ENCODE data around the gene TGFB3. TPM values are rescaled to one million over a fixed set of nuclear protein-coding genes. Genes with fewer than 3 reads are reported as not detected.

The TGFB3 gene
- total RNA-seq, 4 donors from 2014 or later, result 2.8 to 4.7 (median 3.6) TPM

DNA sequence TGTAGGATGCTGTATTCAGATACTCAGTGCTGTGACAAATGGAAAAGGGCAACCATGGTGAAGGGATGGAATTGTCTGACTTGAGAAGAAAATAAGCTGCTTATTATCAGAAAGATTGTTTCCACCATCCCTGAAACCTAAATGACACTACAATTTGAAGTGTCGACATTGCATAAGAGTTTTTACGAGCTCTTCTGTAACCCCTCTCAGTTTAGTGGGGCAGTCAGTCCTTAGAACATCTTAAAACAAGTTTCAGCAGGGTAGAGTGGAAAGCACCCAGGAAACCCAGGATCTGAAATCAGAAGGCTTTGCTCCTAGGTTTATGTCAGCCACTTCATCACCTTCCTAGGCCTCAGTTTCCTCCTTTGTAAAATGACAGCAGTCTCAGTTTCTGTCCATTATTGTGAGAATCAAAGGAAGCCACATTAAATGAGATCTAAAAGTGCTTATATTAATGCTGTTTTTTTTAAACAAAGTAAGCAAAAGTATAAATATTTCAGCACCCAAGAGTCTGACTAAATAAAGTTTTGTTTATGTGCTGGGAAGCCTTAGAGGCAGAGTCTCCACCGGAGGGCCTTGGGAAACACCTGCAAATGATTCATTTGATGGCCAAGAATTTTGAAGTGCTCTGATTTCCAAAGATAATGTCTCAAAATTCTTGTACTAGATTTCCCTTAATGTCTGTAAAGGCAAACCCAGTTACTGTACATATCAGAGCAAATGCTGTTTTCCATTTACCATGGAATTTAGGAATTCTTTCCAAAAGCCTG, 5.6 kb upstream of the TGFB3 start:
- TF ChIP-seq, protein P1, sequence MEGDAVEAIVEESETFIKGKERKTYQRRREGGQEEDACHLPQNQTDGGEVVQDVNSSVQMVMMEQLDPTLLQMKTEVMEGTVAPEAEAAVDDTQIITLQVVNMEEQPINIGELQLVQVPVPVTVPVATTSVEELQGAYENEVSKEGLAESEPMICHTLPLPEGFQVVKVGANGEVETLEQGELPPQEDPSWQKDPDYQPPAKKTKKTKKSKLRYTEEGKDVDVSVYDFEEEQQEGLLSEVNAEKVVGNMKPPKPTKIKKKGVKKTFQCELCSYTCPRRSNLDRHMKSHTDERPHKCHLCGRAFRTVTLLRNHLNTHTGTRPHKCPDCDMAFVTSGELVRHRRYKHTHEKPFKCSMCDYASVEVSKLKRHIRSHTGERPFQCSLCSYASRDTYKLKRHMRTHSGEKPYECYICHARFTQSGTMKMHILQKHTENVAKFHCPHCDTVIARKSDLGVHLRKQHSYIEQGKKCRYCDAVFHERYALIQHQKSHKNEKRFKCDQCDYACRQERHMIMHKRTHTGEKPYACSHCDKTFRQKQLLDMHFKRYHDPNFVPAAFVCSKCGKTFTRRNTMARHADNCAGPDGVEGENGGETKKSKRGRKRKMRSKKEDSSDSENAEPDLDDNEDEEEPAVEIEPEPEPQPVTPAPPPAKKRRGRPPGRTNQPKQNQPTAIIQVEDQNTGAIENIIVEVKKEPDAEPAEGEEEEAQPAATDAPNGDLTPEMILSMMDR (IDR thresholded peaks at IDR 0.05), result no peak
- intact Hi-C loops (cut with DNase I; ENCODE audit: low total_unique reads), result no loop called here

DNA sequence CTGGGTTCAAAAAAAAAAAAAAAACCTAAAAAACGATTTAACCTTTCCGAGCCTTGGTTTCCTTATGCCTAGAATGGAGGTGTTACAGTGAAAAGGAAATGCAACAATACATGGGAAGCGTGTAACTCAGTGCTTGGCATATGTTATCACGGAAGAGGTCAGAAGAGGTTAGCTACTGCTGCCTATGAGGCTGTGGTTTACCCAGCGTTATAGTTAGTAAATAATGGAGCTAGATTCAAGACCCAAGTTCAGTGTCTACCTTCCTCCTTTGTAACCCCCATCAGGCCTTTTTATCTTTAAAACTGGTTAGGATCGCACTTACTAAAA, 4.6 kb upstream of the TGFB3 start:
- WGBS, 2 donors, result 18 to 20% methylated on average over 6 of the region's 6 CpGs
- intact Hi-C loops (cut with DNase I; ENCODE audit: low total_unique reads), result no loop called here
- peak overlapping the region; percentile 53 for H3K4me3 ChIP-seq (ENCODE audit: low read depth, poor library complexity, severe bottlenecking)
- no peak for TF ChIP-seq POLR2A (IDR thresholded peaks at IDR 0.05)
- TF ChIP-seq, protein P1 (IDR thresholded peaks at IDR 0.05), result no peak
- DNase-seq (ENCODE audit: low spot score in 2 of 2), result no peak

More for the DNA sequence above, 5.6 kb upstream of the TGFB3 start:
- 52 to 59% methylated on average over 3 of the region's 3 CpGs for WGBS, 2 donors
- H3K4me3 ChIP-seq (ENCODE audit: low read depth, poor library complexity, severe bottlenecking), result no peak overlapping the region
- DNase-seq (ENCODE audit: low spot score in 2 of 2), result no peak

DNA sequence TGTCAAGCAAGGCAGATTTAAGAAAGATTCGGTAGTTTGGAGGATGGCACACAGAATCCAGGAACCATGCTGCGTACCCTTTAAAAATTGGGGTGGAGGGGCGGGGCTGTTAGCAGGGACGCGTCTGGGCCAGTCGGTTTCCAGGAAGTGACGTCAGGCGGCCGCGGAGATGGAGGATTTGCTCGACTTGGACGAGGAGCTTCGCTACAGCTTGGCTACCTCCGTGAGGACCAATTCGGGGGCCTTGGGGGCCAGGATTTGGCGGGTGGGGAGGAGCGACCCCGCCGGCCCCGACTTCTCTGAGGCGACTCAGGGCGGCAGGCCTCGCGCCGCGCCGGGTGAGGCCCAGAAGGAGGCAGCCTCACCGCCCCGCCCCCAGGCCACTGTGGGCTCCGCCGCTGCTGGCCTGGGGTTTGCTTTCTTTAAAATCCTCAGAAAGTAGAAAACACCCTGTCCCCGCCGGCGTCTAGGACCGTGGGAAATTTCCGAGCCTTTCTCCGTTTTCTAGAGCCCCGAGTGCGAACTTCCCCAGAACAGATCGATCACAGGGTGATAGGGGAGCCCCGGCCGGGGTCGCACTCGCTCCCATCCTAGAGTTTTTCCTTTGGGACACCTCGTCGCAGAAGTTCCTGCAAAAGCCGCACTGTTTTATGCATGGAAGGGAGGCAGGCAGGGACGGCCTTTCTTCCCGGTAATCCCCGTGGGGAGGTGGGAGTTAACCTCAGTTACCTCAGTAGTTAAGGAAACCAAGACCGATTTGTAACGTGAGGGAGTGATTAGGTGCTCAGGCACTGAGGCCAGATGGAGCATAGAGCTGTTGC, 4.0 kb upstream of the TGFB3 start, which contains the start of gene IFT43:
TSS of gene IFT43 (plus strand) at position 146 of the 821 bp plus-strand sequence. CDS start at position 170, 24 bp downstream.
- 1% methylated on average over 34 to 43 of the region's 52 CpGs for WGBS, 2 donors
- peak within 1 kb of the TSS; percentile 53 for H3K4me3 ChIP-seq (ENCODE audit: low read depth, poor library complexity, severe bottlenecking)
- peak; percentile 93 to 99 for DNase-seq (ENCODE audit: low spot score in 2 of 2)
- TF ChIP-seq, protein P1 (IDR thresholded peaks at IDR 0.05), result no peak
- no peak for TF ChIP-seq POLR2A (IDR thresholded peaks at IDR 0.05)
- intact Hi-C loops (cut with DNase I; ENCODE audit: low total_unique reads), result no loop called here

DNA sequence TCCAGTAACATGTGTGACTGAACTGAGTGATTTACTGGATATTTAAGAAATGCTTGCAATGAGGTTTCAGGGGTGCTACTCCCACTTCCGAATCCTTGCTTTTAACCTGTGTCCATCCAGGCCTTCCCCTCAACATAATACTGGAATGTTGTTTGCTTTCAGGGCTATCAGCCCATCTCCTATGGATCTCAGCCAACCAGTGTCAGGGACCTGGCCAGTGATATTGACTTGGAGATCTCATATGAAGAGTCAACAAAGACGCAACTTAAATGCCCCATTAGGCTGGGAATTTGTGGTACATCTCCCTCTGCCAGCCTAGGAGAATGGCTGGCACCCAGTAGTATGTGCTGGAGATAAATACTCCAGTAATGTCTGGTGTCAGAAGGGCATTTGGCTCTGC, 2.9 kb upstream of the TGFB3 start:
- WGBS, 2 donors, result 85 to 88% methylated on average over 2 of the region's 2 CpGs
- DNase-seq (ENCODE audit: low spot score in 2 of 2), result peak in 1 of 2 donors; percentile 50
- no peak overlapping the region for H3K4me3 ChIP-seq (ENCODE audit: low read depth, poor library complexity, severe bottlenecking)
- intact Hi-C loops (cut with DNase I; ENCODE audit: low total_unique reads), result loop anchor here (5.0 kb wide), 1 partner anchor 277 kb away; no protein-coding TSS in a partner anchor
- TF ChIP-seq, protein P1 (IDR thresholded peaks at IDR 0.05), result no peak
- no peak for TF ChIP-seq POLR2A (IDR thresholded peaks at IDR 0.05)

DNA sequence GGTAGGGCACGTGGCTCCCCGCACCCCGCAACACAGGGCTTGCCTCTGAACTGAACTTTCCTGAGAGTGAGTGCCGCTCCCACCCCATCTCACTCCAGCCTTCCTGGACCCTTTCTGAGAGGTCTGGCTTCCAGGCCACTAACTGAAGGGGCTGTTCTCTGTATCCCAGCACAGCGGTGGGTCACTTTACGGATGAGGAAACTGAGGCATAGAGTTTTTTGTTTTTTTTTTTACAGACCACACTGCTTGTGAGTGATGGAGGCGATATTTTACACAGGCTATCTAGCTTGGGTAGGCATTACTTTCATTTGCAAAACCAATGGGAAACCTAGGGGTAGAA, 1.2 kb upstream of the TGFB3 start:
- no peak for DNase-seq (ENCODE audit: low spot score in 2 of 2)
- TF ChIP-seq, protein P1 (IDR thresholded peaks at IDR 0.05), result no peak
- TF ChIP-seq POLR2A (IDR thresholded peaks at IDR 0.05), result no peak
- intact Hi-C loops (cut with DNase I; ENCODE audit: low total_unique reads), result loop anchor here (5.0 kb wide), 1 partner anchor 276 kb away; no protein-coding TSS in a partner anchor
- peak overlapping the region; percentile 10 for H3K4me3 ChIP-seq (ENCODE audit: low read depth, poor library complexity, severe bottlenecking)
- 32 to 38% methylated on average over 7 of the region's 7 CpGs for WGBS, 2 donors
